Upper lobe of left lung (tissue), 6 donors: Measurements from ENCODE around the gene PPP2R5D. TPM values are rescaled to one million over a fixed set of nuclear protein-coding genes. Genes with fewer than 3 reads are reported as not detected.

Source experiments
- ATAC-seq, 2 donors: fragments of 200-7000 bp; cut with Tn5 transposase; one replicate each; pipeline ENCODE4 v1.9.1; 2022; ENCODE audit warnings: mild to moderate bottlenecking in 2 of 2, moderate library complexity in 2 of 2; ENCODE audit not compliant: low FRiP score in 2 of 2
- DNase-seq, 2 donors: peaks; one replicate each; pipeline ENCODE4 v3.0.0-alpha.2; 2019 to 2020
- H3K27ac ChIP-seq, 4 donors: fragments of 200-600 bp; sonication (generic); one replicate each; pipeline ENCODE4 v1.5.1; 2016 to 2019
- H3K27me3 ChIP-seq, 4 donors: fragments of 200-600 bp; sonication (generic); one replicate each; pipeline ENCODE4 v1.5.1; 2017 to 2019
- H3K36me3 ChIP-seq, 4 donors: fragments of 200-600 bp; sonication (generic); one replicate each; pipeline ENCODE4 v1.5.1; 2016 to 2019
- H3K4me1 ChIP-seq, 4 donors: fragments of 200-600 bp; sonication (generic); one replicate each; pipeline ENCODE4 v1.5.1; 2018 to 2019
- H3K4me3 ChIP-seq, 4 donors: fragments of 200-600 bp; sonication (generic); one replicate each; pipeline ENCODE4 v1.5.1; 2017 to 2019; ENCODE audit warnings: mild to moderate bottlenecking in 2 of 4, moderate library complexity in 1 of 4
- H3K9me3 ChIP-seq, 4 donors: fragments of 200-600 bp; sonication (generic); one replicate each; pipeline ENCODE4 v1.5.1; 2018 to 2019
- WGBS, 2 donors: methylation state at CpG; one replicate each; pipeline ENCODE4 v1.1.5; 2017 to 2018; 5-methylcytosine and 5-hydroxymethylcytosine counted together
- total RNA-seq, 6 donors: library from RNA; depleted of rRNA in 4 of 6; stranded (reverse); fragments of >200 nt in 4 of 6; gene quantifications; one replicate each; pipeline versions ENCODE4 v1.1.0 to v1.2.1, GENCODE V29; 2016 to 2021
- TF ChIP-seq, protein P1 (sequence below), 6 experiments: fragments of 450-650 bp in 4 of 6; fragments of 200-600 bp in 2 of 6; sonication (generic) in 2 of 6; IDR thresholded peaks; one replicate each; pipeline ENCODE4 v1.5.1; 2016 to 2019; ENCODE audit warnings: antibody characterized with exemption in 6 of 6
- donor health status: DM: no; HTN: no; CAD: no; lungs with moderate emphysema.
- donor health status: DM: no; HTN: yes; CAD: no; lungs with severe emphysema.

PPP2R5D gene
- total RNA-seq, 6 donors from 2014 or later = 22.8 to 45.1 (median 27.3) TPM

DNA sequence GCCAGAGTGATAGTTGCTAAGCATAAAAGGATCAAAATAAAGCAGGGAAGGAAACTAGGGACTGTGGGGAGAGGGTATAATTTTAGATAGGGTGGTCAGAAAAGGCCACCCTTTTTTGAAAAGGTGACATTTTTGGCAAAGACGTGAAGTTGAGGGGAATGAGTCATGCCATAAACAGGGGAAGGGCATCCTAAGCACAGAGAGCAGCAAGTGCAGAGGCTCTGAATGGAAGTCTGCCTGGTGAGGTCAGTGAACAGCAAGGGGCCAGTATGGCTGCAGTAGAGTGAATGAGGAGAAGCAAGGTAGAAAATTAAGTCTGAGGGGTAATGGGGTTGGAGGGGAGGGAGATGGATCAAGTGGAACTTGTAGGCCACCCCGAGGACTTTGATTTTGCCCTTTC is 77.5 kb downstream of the PPP2R5D start:
- Histone ChIP-seq H3K4me1 (peaks cover 20 to 29% (median 25%) of the 10 kb centered on the region in 4 donors), H3K27ac (no peak overlapping the region), H3K36me3 (peaks cover 7 to 41% (median 22%) of the 10 kb centered on the region in 4 donors), H3K9me3 (no peaks in the 10 kb centered on the region), H3K4me3 (no peak overlapping the region), H3K27me3 (no peaks in the 10 kb centered on the region)
- DNase-seq = no peak
- WGBS, 2 donors = 72 to 82% methylated on average over 2 of the region's 2 CpGs
- TF ChIP-seq, protein P1, sequence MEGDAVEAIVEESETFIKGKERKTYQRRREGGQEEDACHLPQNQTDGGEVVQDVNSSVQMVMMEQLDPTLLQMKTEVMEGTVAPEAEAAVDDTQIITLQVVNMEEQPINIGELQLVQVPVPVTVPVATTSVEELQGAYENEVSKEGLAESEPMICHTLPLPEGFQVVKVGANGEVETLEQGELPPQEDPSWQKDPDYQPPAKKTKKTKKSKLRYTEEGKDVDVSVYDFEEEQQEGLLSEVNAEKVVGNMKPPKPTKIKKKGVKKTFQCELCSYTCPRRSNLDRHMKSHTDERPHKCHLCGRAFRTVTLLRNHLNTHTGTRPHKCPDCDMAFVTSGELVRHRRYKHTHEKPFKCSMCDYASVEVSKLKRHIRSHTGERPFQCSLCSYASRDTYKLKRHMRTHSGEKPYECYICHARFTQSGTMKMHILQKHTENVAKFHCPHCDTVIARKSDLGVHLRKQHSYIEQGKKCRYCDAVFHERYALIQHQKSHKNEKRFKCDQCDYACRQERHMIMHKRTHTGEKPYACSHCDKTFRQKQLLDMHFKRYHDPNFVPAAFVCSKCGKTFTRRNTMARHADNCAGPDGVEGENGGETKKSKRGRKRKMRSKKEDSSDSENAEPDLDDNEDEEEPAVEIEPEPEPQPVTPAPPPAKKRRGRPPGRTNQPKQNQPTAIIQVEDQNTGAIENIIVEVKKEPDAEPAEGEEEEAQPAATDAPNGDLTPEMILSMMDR (IDR thresholded peaks at IDR 0.05) = no peak
- no peak for ATAC-seq

Other genes starting within 250 kb of the PPP2R5D start
- gene TBCC, start 238.5 kb upstream of the PPP2R5D start, total RNA-seq = 10 to 100 TPM; 14.3 to 34.7 (median 24.2) TPM
- gene BICRAL, start 202.5 kb upstream of the PPP2R5D start, total RNA-seq = 10 to 100 TPM; 11.1 to 23.8 (median 14.9) TPM
- 10 to 100 TPM; 41.7 to 81.5 (median 58.2) TPM for gene RPL7L1, start 105.0 kb upstream of the PPP2R5D start, total RNA-seq
- 10 to 100 TPM in 1 of 6 donors, 1 to 10 TPM in 3, not detected in 2; 3.3 to 10.7 (median 7.1) TPM for gene PTCRA, start 68.5 kb upstream of the PPP2R5D start, total RNA-seq
- gene CNPY3, start 55.1 kb upstream of the PPP2R5D start, total RNA-seq = 10 to 100 TPM; 32.4 to 95.2 (median 50.3) TPM
- gene GNMT, start 23.8 kb upstream of the PPP2R5D start, total RNA-seq = 10 to 100 TPM in 1 of 6 donors, 1 to 10 TPM in 4, not detected in 1; 1.9 to 10.5 (median 8.5) TPM
- 10 to 100 TPM in 5 of 6 donors, 1 to 10 TPM in 1; 6.5 to 36.7 (median 21.0) TPM for gene PEX6, start 5.4 kb upstream of the PPP2R5D start, total RNA-seq
- gene MEA1, start 29.4 kb downstream of the PPP2R5D start, total RNA-seq = 10 to 100 TPM; 32.1 to 52.6 (median 43.0) TPM
- gene KLHDC3, start 29.7 kb downstream of the PPP2R5D start, total RNA-seq = 10 to 100 TPM; 36.7 to 74.0 (median 59.3) TPM
- gene RRP36, start 37.1 kb downstream of the PPP2R5D start, total RNA-seq = 10 to 100 TPM; 32.0 to 77.2 (median 45.9) TPM
- 10 to 100 TPM; 16.0 to 35.6 (median 20.4) TPM for gene CUL7, start 69.3 kb downstream of the PPP2R5D start, total RNA-seq
- 10 to 100 TPM; 17.2 to 58.2 (median 30.7) TPM for gene MRPL2, start 74.9 kb downstream of the PPP2R5D start, total RNA-seq
- 100 to 1,000 TPM in 1 of 6 donors, 10 to 100 TPM in 5; 31.2 to 155 (median 37.7) TPM for gene KLC4, start 75.1 kb downstream of the PPP2R5D start, total RNA-seq
- 100 to 1,000 TPM in 2 of 6 donors, 10 to 100 TPM in 4; 68.6 to 180 (median 89.4) TPM for gene PTK7, start 91.7 kb downstream of the PPP2R5D start, total RNA-seq
- gene SRF, start 186.7 kb downstream of the PPP2R5D start, total RNA-seq = 10 to 100 TPM; 25.1 to 40.6 (median 30.8) TPM
- gene CUL9, start 197.6 kb downstream of the PPP2R5D start, total RNA-seq = 100 to 1,000 TPM in 1 of 6 donors, 10 to 100 TPM in 5; 26.9 to 105 (median 47.5) TPM
- gene DNPH1, start 244.9 kb downstream of the PPP2R5D start, total RNA-seq = 10 to 100 TPM; 15.7 to 63.4 (median 44.4) TPM